ENCODE results near the gene RAB3IL1.

GRCh38 chr11:61908730-61909316 is 8.5 kb downstream of the RAB3IL1 start:
- TF ChIP-seq SCRT1 (tag by site-specific recombination; IDR thresholded peaks at IDR 0.05; ENCODE audit: borderline replicate concordance), result no peak
- TF ChIP-seq ZNF561 (tag by site-specific recombination; IDR thresholded peaks at IDR 0.05; ENCODE audit: borderline replicate concordance), result no peak
- TF ChIP-seq ZNF239 (tag by site-specific recombination; IDR thresholded peaks at IDR 0.05), result no peak
- TF ChIP-seq PATZ1 (tag by site-specific recombination; IDR thresholded peaks at IDR 0.05), result no peak
